ENCODE measurements around the gene CFAP52.

Gene CFAP52, protein sequence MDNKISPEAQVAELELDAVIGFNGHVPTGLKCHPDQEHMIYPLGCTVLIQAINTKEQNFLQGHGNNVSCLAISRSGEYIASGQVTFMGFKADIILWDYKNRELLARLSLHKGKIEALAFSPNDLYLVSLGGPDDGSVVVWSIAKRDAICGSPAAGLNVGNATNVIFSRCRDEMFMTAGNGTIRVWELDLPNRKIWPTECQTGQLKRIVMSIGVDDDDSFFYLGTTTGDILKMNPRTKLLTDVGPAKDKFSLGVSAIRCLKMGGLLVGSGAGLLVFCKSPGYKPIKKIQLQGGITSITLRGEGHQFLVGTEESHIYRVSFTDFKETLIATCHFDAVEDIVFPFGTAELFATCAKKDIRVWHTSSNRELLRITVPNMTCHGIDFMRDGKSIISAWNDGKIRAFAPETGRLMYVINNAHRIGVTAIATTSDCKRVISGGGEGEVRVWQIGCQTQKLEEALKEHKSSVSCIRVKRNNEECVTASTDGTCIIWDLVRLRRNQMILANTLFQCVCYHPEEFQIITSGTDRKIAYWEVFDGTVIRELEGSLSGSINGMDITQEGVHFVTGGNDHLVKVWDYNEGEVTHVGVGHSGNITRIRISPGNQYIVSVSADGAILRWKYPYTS

DNA sequence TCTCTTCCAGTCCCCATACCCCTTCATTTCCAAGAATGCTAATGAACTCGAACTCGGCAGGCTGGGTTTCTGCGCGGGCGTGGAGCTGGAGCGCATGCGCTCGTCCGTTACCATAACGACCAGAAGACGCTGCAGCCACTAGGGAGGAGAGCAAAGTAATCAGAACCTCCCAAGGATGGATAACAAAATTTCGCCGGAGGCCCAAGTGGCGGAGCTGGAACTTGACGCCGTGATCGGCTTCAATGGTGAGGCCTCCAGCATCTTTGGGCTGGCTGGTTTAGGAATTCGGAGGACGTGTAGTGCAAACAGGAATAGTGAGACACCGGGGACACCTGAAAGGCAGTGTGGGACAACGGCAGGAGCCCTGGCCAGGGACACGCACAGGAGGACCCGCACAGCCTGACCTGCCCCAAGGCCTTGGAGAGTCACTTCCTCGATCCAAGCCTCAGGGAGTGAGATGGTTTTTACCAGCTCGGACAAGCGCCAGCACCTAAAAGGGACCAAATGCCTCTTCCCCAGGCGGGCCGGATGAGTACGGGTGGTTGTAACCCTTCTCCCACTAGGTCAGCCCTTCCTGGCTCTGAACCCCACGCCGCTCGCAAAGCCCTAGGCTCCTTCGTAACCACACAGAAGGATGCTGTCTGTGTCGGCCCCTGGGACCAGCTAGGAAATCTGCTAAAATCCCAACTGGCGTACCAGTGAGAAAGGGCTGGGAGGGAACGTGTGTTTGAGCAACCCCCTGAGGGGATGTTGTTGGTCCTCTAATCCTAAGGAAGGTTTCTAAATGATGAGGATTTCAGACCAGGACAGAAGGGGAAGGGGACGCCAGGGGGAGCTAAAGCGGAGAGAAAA is at the start of gene CFAP52:
Gene CFAP52 (plus strand): TSS at position 122 of the 852 bp plus-strand sequence. CDS start 54 bp downstream, at position 176.
- H3K9ac ChIP-seq (ENCODE audit: low read depth in 1 of 2, low read length in 2 of 2), result peak within 1 kb of the TSS; percentile 81 to 86
- H3K4me3 ChIP-seq (ENCODE audit: low read length in 2 of 2), result peak within 1 kb of the TSS; percentile 88 to 99
- H3K27me3 ChIP-seq (ENCODE audit: control insufficient read depth in 2 of 2, insufficient read depth in 2 of 2, low read length in 2 of 2), result no peaks in the 10 kb centered on the region
- peak within 1 kb of the TSS in 1 of 2 donors; percentile 38 for H3K27ac ChIP-seq (ENCODE audit: low read depth in 2 of 2, low read length in 2 of 2)
- peaks cover 6 to 19% of the 10 kb centered on the region in 2 donors for H3K4me1 ChIP-seq (ENCODE audit: control insufficient read depth in 2 of 2, insufficient read depth in 2 of 2, low read length in 2 of 2)
- no peaks in the 10 kb centered on the region for H3K9me3 ChIP-seq (ENCODE audit: control insufficient read depth in 2 of 2, low read length in 2 of 2)
- H3K36me3 ChIP-seq (ENCODE audit: control insufficient read depth in 2 of 2, insufficient read depth in 2 of 2, low read length in 2 of 2), result no peaks in the 10 kb centered on the region

DNA sequence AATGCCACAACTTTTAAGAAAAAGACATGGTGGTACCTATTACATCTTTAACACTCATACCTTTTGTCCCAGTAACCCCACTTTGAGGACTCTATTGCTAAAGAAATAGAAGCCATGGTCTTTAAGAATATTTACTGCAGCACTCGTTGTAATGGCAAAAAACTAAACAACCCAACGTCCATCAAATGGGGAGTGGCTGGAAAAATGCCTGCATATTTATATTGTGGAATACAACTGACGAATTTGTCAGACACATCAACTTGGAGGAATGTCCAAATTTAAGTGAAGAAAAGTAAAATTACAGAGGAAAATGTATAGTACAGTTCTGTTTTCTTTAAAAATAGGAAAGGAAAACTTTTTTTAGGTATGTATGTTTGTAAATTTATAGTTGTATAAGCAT is 48.7 kb upstream of the CFAP52 start:
- no peaks in the 10 kb centered on the region for H3K27me3 ChIP-seq (ENCODE audit: control insufficient read depth in 2 of 2, insufficient read depth in 2 of 2, low read length in 2 of 2)
- H3K27ac ChIP-seq (ENCODE audit: low read depth in 2 of 2, low read length in 2 of 2), result no peak overlapping the region
- H3K4me3 ChIP-seq (ENCODE audit: low read length in 2 of 2), result no peak overlapping the region
- H3K9ac ChIP-seq (ENCODE audit: low read depth in 1 of 2, low read length in 2 of 2), result no peak overlapping the region
- no peaks in the 10 kb centered on the region for H3K36me3 ChIP-seq (ENCODE audit: control insufficient read depth in 2 of 2, insufficient read depth in 2 of 2, low read length in 2 of 2)
- H3K4me1 ChIP-seq (ENCODE audit: control insufficient read depth in 2 of 2, insufficient read depth in 2 of 2, low read length in 2 of 2), result no peaks in the 10 kb centered on the region
- no peaks in the 10 kb centered on the region for H3K9me3 ChIP-seq (ENCODE audit: control insufficient read depth in 2 of 2, low read length in 2 of 2)

DNA sequence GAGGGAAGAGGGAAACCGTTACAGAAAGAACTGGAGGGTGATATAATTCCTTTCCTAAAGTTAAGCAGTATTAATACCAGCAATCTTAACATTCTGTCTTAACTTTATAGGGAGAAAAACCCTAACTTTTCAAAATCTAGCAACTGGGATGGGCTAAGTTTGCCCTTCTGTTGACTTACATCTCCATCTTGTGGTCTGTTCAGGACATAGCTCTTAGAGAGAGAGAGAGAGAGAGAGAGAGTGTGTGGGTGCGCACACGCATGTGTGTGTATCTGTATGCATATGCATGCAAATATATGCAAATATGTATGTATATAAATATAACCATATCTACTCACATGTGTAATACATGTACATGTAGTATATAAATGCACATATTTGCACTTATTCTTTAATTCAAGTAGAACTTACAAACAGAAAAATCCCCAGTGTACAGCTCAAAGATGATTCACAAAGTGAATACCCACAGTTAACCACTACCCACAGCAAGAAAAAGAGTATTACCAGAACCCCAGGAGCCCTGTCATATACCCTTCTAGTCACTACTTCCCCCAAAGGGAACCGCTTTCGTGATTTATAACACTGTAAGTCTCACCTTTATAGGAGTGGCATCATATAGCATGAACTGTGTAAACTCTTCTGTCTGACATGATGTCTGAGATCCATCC is 47.3 kb upstream of the CFAP52 start:
- Histone ChIP-seq H3K27ac (ENCODE audit: low read depth in 2 of 2, low read length in 2 of 2) (no peak overlapping the region), H3K4me1 (ENCODE audit: control insufficient read depth in 2 of 2, insufficient read depth in 2 of 2, low read length in 2 of 2) (no peaks in the 10 kb centered on the region), H3K4me3 (ENCODE audit: low read length in 2 of 2) (no peak overlapping the region), H3K36me3 (ENCODE audit: control insufficient read depth in 2 of 2, insufficient read depth in 2 of 2, low read length in 2 of 2) (no peaks in the 10 kb centered on the region), H3K27me3 (ENCODE audit: control insufficient read depth in 2 of 2, insufficient read depth in 2 of 2, low read length in 2 of 2) (no peaks in the 10 kb centered on the region), H3K9ac (ENCODE audit: low read depth in 1 of 2, low read length in 2 of 2) (no peak overlapping the region), H3K9me3 (ENCODE audit: control insufficient read depth in 2 of 2, low read length in 2 of 2) (no peaks in the 10 kb centered on the region)

DNA sequence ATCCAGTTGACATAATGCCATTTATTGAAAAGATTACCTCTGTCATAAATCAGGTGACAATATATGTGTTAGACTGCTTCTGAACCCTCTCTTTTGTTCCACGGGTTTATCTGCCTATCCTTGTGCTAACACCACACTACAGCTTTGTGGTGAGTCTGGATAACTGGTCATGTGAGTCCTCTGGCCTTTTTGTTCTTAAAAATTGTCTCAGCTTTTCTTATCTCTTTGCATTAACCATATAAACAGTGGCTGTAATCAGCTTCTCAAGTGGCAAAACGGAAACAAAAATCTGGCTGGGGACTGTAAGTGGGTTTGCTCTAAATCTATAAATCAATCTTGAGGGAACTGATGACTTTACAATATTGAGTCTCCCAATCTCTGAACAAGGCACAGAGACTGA is 45.4 kb upstream of the CFAP52 start:
- H3K4me3 ChIP-seq (ENCODE audit: low read length in 2 of 2), result no peak overlapping the region
- no peaks in the 10 kb centered on the region for H3K27me3 ChIP-seq (ENCODE audit: control insufficient read depth in 2 of 2, insufficient read depth in 2 of 2, low read length in 2 of 2)
- H3K36me3 ChIP-seq (ENCODE audit: control insufficient read depth in 2 of 2, insufficient read depth in 2 of 2, low read length in 2 of 2), result no peaks in the 10 kb centered on the region
- no peak overlapping the region for H3K9ac ChIP-seq (ENCODE audit: low read depth in 1 of 2, low read length in 2 of 2)
- no peaks in the 10 kb centered on the region for H3K9me3 ChIP-seq (ENCODE audit: control insufficient read depth in 2 of 2, low read length in 2 of 2)
- H3K27ac ChIP-seq (ENCODE audit: low read depth in 2 of 2, low read length in 2 of 2), result no peak overlapping the region
- no peaks in the 10 kb centered on the region for H3K4me1 ChIP-seq (ENCODE audit: control insufficient read depth in 2 of 2, insufficient read depth in 2 of 2, low read length in 2 of 2)

DNA sequence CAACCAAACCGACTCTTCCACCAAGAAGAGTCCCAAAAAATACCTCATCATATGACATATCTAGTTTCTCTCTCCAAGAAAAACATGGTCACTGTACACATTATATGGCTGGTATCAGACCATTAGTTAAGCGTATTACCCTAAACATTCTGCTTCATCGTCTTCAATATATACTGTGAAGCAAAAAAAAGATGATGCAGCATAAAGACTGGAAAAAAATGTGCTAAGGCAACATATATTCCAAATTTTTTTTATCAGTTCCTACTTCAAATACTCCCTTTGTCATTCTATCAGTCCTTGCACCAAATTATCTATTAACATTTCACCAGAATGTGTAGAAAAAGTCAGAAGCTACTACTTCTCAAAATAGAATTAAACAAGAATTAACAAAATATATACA is 43.7 kb upstream of the CFAP52 start:
- Histone ChIP-seq H3K4me3 (ENCODE audit: low read length in 2 of 2) (no peak overlapping the region), H3K27me3 (ENCODE audit: control insufficient read depth in 2 of 2, insufficient read depth in 2 of 2, low read length in 2 of 2) (no peaks in the 10 kb centered on the region), H3K4me1 (ENCODE audit: control insufficient read depth in 2 of 2, insufficient read depth in 2 of 2, low read length in 2 of 2) (no peaks in the 10 kb centered on the region), H3K9ac (ENCODE audit: low read depth in 1 of 2, low read length in 2 of 2) (no peak overlapping the region), H3K27ac (ENCODE audit: low read depth in 2 of 2, low read length in 2 of 2) (no peak overlapping the region), H3K36me3 (ENCODE audit: control insufficient read depth in 2 of 2, insufficient read depth in 2 of 2, low read length in 2 of 2) (no peaks in the 10 kb centered on the region), H3K9me3 (ENCODE audit: control insufficient read depth in 2 of 2, low read length in 2 of 2) (no peaks in the 10 kb centered on the region)

DNA sequence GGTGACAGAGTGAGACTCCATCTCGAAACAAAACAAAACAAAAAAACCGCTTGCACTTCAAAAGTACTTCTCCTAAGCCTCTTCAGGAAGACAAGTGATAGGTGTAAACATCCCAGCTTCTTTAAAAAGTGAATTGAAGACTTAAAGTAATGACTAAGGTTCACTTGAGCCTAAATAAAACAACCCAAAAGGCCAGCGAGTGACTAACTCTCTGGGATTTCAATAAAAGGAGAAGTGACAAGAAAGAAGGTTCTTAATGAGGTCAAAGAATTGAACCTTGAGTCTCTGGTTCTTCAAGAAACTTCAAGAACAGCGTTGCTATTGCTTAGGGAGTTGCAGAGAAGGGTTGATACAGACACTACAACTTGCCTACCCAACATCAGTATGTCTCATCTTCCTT is 43.0 kb upstream of the CFAP52 start:
- no peaks in the 10 kb centered on the region for H3K4me1 ChIP-seq (ENCODE audit: control insufficient read depth in 2 of 2, insufficient read depth in 2 of 2, low read length in 2 of 2)
- H3K36me3 ChIP-seq (ENCODE audit: control insufficient read depth in 2 of 2, insufficient read depth in 2 of 2, low read length in 2 of 2), result no peaks in the 10 kb centered on the region
- H3K27ac ChIP-seq (ENCODE audit: low read depth in 2 of 2, low read length in 2 of 2), result no peak overlapping the region
- no peak overlapping the region for H3K9ac ChIP-seq (ENCODE audit: low read depth in 1 of 2, low read length in 2 of 2)
- H3K27me3 ChIP-seq (ENCODE audit: control insufficient read depth in 2 of 2, insufficient read depth in 2 of 2, low read length in 2 of 2), result no peaks in the 10 kb centered on the region
- no peaks in the 10 kb centered on the region for H3K9me3 ChIP-seq (ENCODE audit: control insufficient read depth in 2 of 2, low read length in 2 of 2)
- no peak overlapping the region for H3K4me3 ChIP-seq (ENCODE audit: low read length in 2 of 2)

DNA sequence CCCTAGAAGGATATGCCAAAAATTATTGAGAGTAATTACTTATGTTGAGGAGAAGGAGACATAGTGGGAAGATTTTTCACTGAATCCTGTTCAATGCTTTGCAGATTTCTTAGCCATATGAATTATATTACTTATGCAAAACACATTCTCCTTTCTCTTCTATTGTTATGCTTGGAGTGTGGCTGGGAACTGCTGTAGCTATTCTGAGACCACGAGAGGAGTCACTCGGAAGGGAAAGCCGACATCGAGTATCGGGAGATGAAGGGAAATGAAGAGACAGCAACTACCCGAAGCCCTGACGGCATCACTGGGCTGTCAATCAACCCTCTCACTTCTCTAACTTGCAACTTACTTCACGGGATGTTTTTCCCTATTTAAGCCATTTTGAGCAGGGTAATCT is 40.4 kb upstream of the CFAP52 start:
- Histone ChIP-seq H3K4me1 (ENCODE audit: control insufficient read depth in 2 of 2, insufficient read depth in 2 of 2, low read length in 2 of 2) (no peaks in the 10 kb centered on the region), H3K9me3 (ENCODE audit: control insufficient read depth in 2 of 2, low read length in 2 of 2) (no peaks in the 10 kb centered on the region), H3K4me3 (ENCODE audit: low read length in 2 of 2) (no peak overlapping the region), H3K36me3 (ENCODE audit: control insufficient read depth in 2 of 2, insufficient read depth in 2 of 2, low read length in 2 of 2) (peaks cover 0 to 2% of the 10 kb centered on the region in 2 donors), H3K27ac (ENCODE audit: low read depth in 2 of 2, low read length in 2 of 2) (no peak overlapping the region), H3K9ac (ENCODE audit: low read depth in 1 of 2, low read length in 2 of 2) (no peak overlapping the region), H3K27me3 (ENCODE audit: control insufficient read depth in 2 of 2, insufficient read depth in 2 of 2, low read length in 2 of 2) (no peaks in the 10 kb centered on the region)

DNA sequence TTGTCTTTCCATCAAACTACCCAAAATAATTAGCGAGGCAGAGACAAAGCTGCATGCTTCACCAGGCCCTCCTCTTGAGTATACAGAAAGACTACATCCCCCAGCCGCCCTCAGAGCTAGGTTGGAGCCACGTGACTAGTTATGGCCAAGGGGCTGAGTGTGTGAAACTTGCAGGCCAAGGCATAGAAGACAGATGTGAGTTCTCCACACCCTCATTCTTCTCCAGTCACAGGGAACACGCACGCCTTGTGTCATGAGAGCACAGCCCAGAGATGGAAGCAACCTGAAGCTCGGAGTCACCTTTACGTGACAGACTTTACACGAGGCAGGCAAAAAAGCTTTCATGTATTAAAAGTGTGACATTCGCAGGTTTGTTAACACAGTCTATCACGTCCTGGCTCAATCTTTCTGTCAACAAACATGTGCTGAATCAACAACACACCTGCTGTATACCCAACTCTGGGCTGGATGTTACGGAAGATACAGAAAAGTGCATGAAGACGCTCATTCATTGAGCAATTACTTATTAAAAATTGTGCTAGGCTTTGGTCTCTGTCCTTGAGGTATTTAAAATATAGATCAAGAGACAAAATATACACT is 39.2 kb upstream of the CFAP52 start:
- H3K4me1 ChIP-seq (ENCODE audit: control insufficient read depth in 2 of 2, insufficient read depth in 2 of 2, low read length in 2 of 2), result no peaks in the 10 kb centered on the region
- no peak overlapping the region for H3K4me3 ChIP-seq (ENCODE audit: low read length in 2 of 2)
- H3K9ac ChIP-seq (ENCODE audit: low read depth in 1 of 2, low read length in 2 of 2), result no peak overlapping the region
- no peaks in the 10 kb centered on the region for H3K27me3 ChIP-seq (ENCODE audit: control insufficient read depth in 2 of 2, insufficient read depth in 2 of 2, low read length in 2 of 2)
- H3K27ac ChIP-seq (ENCODE audit: low read depth in 2 of 2, low read length in 2 of 2), result no peak overlapping the region
- peaks cover 0 to 2% of the 10 kb centered on the region in 2 donors for H3K36me3 ChIP-seq (ENCODE audit: control insufficient read depth in 2 of 2, insufficient read depth in 2 of 2, low read length in 2 of 2)
- no peaks in the 10 kb centered on the region for H3K9me3 ChIP-seq (ENCODE audit: control insufficient read depth in 2 of 2, low read length in 2 of 2)

DNA sequence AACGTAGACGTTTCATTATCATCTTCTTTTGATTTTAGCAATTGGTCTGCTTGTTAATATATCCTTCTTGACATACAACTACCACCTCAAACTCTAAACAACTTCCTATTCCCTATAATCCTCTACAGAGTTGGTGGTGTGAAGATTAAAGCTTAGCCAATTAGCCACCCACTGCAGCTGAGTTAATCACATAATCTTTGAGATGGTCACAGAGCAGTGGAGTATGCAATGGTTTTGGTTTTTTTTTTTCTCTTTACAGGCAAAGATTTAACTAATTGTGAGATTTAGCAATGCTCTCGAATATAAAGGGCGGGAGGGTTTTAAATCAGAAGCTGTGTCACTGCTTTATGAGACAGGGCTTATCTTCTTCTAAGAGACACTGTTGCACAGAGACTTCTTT is 37.8 kb upstream of the CFAP52 start:
- H3K27ac ChIP-seq (ENCODE audit: low read depth in 2 of 2, low read length in 2 of 2), result no peak overlapping the region

More for the DNA sequence above, 37.8 kb upstream of the CFAP52 start:
- Histone ChIP-seq H3K36me3 (ENCODE audit: control insufficient read depth in 2 of 2, insufficient read depth in 2 of 2, low read length in 2 of 2) (peaks cover 0 to 2% of the 10 kb centered on the region in 2 donors), H3K27me3 (ENCODE audit: control insufficient read depth in 2 of 2, insufficient read depth in 2 of 2, low read length in 2 of 2) (no peaks in the 10 kb centered on the region), H3K9me3 (ENCODE audit: control insufficient read depth in 2 of 2, low read length in 2 of 2) (no peaks in the 10 kb centered on the region), H3K4me3 (ENCODE audit: low read length in 2 of 2) (no peak overlapping the region), H3K4me1 (ENCODE audit: control insufficient read depth in 2 of 2, insufficient read depth in 2 of 2, low read length in 2 of 2) (no peaks in the 10 kb centered on the region), H3K9ac (ENCODE audit: low read depth in 1 of 2, low read length in 2 of 2) (no peak overlapping the region)

Measured in mucosa of rectum (tissue), 2 donors.